Common myeloid progenitor, CD34-positive (primary cell): ENCODE results near the gene IL36RN.
A peak's percentile ranks its signal among the peaks of the same experiment; 100 is the strongest.

Experiments
- CTCF ChIA-PET: fragments of 350-600 bp; sonication (Branson Sonifier 250); formaldehyde crosslinking; loops from one replicate; lab custom pipeline; 2021; ENCODE audit warnings: antibody characterized with exemption; lab: Charles Lee
- POLR2A ChIA-PET: fragments of 350-600 bp; sonication (Branson Sonifier 250); formaldehyde crosslinking; loops from one replicate; lab custom pipeline; 2021; ENCODE audit warnings: antibody characterized with exemption; lab: Charles Lee
- DNase-seq, 3 donors: peaks; one replicate each; pipeline versions ENCODE4 v3.0.0 to v3.0.0-alpha.2; 2013
- H3K27ac ChIP-seq, 2 experiments: 1 replicate in 1 of 2; 2 replicates in 1 of 2; pipeline ENCODE4 v1.7.0; 2013; ENCODE audit warnings: inconsistent platforms in 2 of 2, low read length in 2 of 2, mild to moderate bottlenecking in 2 of 2, low read depth in 1 of 2, moderate library complexity in 1 of 2; ENCODE audit not compliant: severe bottlenecking in 2 of 2, insufficient read depth in 1 of 2, poor library complexity in 1 of 2
- H3K27me3 ChIP-seq, 5 experiments: replicated peaks in 2 of 5; 1 replicate in 3 of 5; 2 replicates in 2 of 5; pipeline versions ENCODE4 v1.6.1 to v1.7.0; 2013; ENCODE audit warnings: low read length in 4 of 5, mild to moderate bottlenecking in 2 of 5, moderate library complexity in 2 of 5, inconsistent platforms in 1 of 5; ENCODE audit not compliant: insufficient read depth in 5 of 5, control insufficient read depth in 4 of 5
- H3K36me3 ChIP-seq, 4 experiments: 1 replicate in 2 of 4; 2 replicates in 2 of 4; pipeline versions ENCODE4 v1.6.1 to v1.7.0; 2013; ENCODE audit warnings: low read length in 3 of 4, control low read depth in 1 of 4, mild to moderate bottlenecking in 1 of 4; ENCODE audit not compliant: control insufficient read depth in 4 of 4, insufficient read depth in 4 of 4
- H3K4me1 ChIP-seq, 4 experiments: 1 replicate in 3 of 4; 2 replicates in 1 of 4; pipeline versions ENCODE4 v1.6.1 to v1.7.1; 2013; ENCODE audit warnings: low read length in 3 of 4, mild to moderate bottlenecking in 3 of 4, control low read depth in 1 of 4, inconsistent platforms in 1 of 4, moderate library complexity in 1 of 4; ENCODE audit not compliant: control insufficient read depth in 4 of 4, insufficient read depth in 4 of 4; ENCODE audit errors: control extremely low read depth in 1 of 4
- H3K4me3 ChIP-seq, 7 experiments: 1 replicate in 4 of 7; 2 replicates in 3 of 7; pipeline versions ENCODE4 v1.5.1 to v1.7.0; 2013; ENCODE audit warnings: mild to moderate bottlenecking in 7 of 7, low read length in 6 of 7, moderate library complexity in 6 of 7, inconsistent platforms in 2 of 7, low read depth in 2 of 7, control low read depth in 1 of 7; ENCODE audit not compliant: insufficient read depth in 4 of 7, control insufficient read depth in 1 of 7; ENCODE audit errors: extremely low read depth in 1 of 7
- H3K9me3 ChIP-seq, 5 experiments: 1 replicate in 4 of 5; 2 replicates in 1 of 5; pipeline versions ENCODE4 v1.6.1 to v1.7.1; 2013; ENCODE audit warnings: low read length in 4 of 5, mild to moderate bottlenecking in 2 of 5, inconsistent platforms in 1 of 5, low read depth in 1 of 5, moderate library complexity in 1 of 5; ENCODE audit not compliant: control insufficient read depth in 4 of 5, insufficient read depth in 2 of 5; ENCODE audit errors: control extremely low read depth in 1 of 5
- WGBS: methylation state at CpG from one replicate; pipeline ENCODE4 v1.1.5; 2013; ENCODE audit not compliant: insufficient coverage; 5-methylcytosine and 5-hydroxymethylcytosine counted together

Gene IL36RN

GRCh38 chr2:113078350-113078839 is 19.4 kb downstream of the IL36RN start:
- Histone ChIP-seq H3K4me3 (no peak overlapping the region), H3K9me3 (no peaks in the 10 kb centered on the region), H3K27me3 (no peaks in the 10 kb centered on the region), H3K36me3 (no peaks in the 10 kb centered on the region), H3K4me1 (peaks cover 0 to 6% (median 0%) of the 10 kb centered on the region in 4 experiments), H3K27ac (no peak overlapping the region)
- DNase-seq = no peak
- ChIA-PET POLR2A (no interaction called here), CTCF (interaction anchor here (0.7 to 10.6 kb wide), 3 partner anchors 61 to 121 kb away, joined by 3 to 127 read pairs (median 57); no protein-coding TSS in a partner anchor)
- WGBS = 100% methylated on average over 6 of the region's 6 CpGs

- WGBS = 100% methylated on average over 1 of the region's 4 CpGs
- DNase-seq = no peak
- ChIA-PET CTCF (interaction anchor here (0.9 to 10.6 kb wide), 10 partner anchors 9 to 291 kb away, joined by 3 to 127 read pairs (median 8); no protein-coding TSS in a partner anchor), POLR2A (no interaction called here)
- H3K36me3 ChIP-seq = no peaks in the 10 kb centered on the region
- H3K27me3 ChIP-seq = no peaks in the 10 kb centered on the region
- H3K4me1 ChIP-seq = peaks cover 0 to 6% (median 0%) of the 10 kb centered on the region in 4 experiments
- no peak overlapping the region for H3K4me3 ChIP-seq
- H3K27ac ChIP-seq = no peak overlapping the region
- no peaks in the 10 kb centered on the region for H3K9me3 ChIP-seq
These were observed 20.1 kb downstream of the IL36RN start for GRCh38 chr2:113079131-113079530.

GRCh38 chr2:113080134-113080533 is 21.1 kb downstream of the IL36RN start:
- POLR2A ChIA-PET = interaction anchor here (0.6 kb wide), 1 partner anchor 58 kb away, joined by 3 read pairs; no protein-coding TSS in a partner anchor

GRCh38 chr2:113081488-113082210 is 22.7 kb downstream of the IL36RN start:
- Histone ChIP-seq H3K4me1 (no peaks in the 10 kb centered on the region), H3K27ac (no peak overlapping the region), H3K36me3 (no peaks in the 10 kb centered on the region), H3K27me3 (no peaks in the 10 kb centered on the region), H3K9me3 (no peaks in the 10 kb centered on the region), H3K4me3 (no peak overlapping the region)
- ChIA-PET CTCF (interaction anchor here (1.1 to 10.6 kb wide), 10 partner anchors 9 to 304 kb away, joined by 3 to 127 read pairs (median 6); no protein-coding TSS in a partner anchor), POLR2A (no interaction called here)
- WGBS = 86% methylated on average over 1 of the region's 2 CpGs
- DNase-seq = no peak

More at GRCh38 chr2:113080134-113080533, 21.1 kb downstream of the IL36RN start:
- Histone ChIP-seq H3K4me3 (no peak overlapping the region), H3K9me3 (no peaks in the 10 kb centered on the region), H3K27me3 (no peaks in the 10 kb centered on the region), H3K36me3 (no peaks in the 10 kb centered on the region), H3K27ac (no peak overlapping the region), H3K4me1 (peaks cover 0 to 2% (median 0%) of the 10 kb centered on the region in 4 experiments)
- peak; percentile 21 to 55 (median 48) for DNase-seq
- CTCF ChIA-PET = interaction anchor here (0.6 to 10.6 kb wide), 27 partner anchors 8 to 311 kb away, joined by 3 to 127 read pairs (median 4); partner anchors contain the start of gene PSD4
- 33% methylated on average over 7 of the region's 9 CpGs for WGBS

- peak in 2 of 3 donors; percentile 26 to 46 for DNase-seq
- no peaks in the 10 kb centered on the region for H3K27me3 ChIP-seq
- H3K4me1 ChIP-seq = no peaks in the 10 kb centered on the region
- CTCF ChIA-PET = interaction anchor here (1.3 to 10.6 kb wide), 7 partner anchors 10 to 118 kb away, joined by 3 to 127 read pairs (median 4); no protein-coding TSS in a partner anchor
- no peaks in the 10 kb centered on the region for H3K36me3 ChIP-seq
- no peaks in the 10 kb centered on the region for H3K9me3 ChIP-seq
- H3K27ac ChIP-seq = no peak overlapping the region
- POLR2A ChIA-PET = no interaction called here
- no peak overlapping the region for H3K4me3 ChIP-seq
- no CpG with 5 or more reads among the region's 8 CpGs for WGBS
These were observed 24.3 kb downstream of the IL36RN start for GRCh38 chr2:113083296-113083695.

GRCh38 chr2:113084249-113085000 is 25.4 kb downstream of the IL36RN start:
- ChIA-PET POLR2A (interaction anchor here (0.6 kb wide), 1 partner anchor 115 kb away, joined by 3 read pairs; no protein-coding TSS in a partner anchor), CTCF (interaction anchor here (0.7 to 10.6 kb wide), 6 partner anchors 17 to 112 kb away, joined by 3 to 127 read pairs (median 3); no protein-coding TSS in a partner anchor)
- Histone ChIP-seq H3K4me1 (no peaks in the 10 kb centered on the region), H3K27me3 (no peaks in the 10 kb centered on the region), H3K9me3 (no peaks in the 10 kb centered on the region), H3K36me3 (no peaks in the 10 kb centered on the region), H3K4me3 (no peak overlapping the region), H3K27ac (no peak overlapping the region)
- peak; percentile 36 to 69 (median 67) for DNase-seq
- WGBS = 70% methylated on average over 2 of the region's 5 CpGs
